GM12878 (cell line): ENCODE measurements around the gene PLIN3. TPM values are rescaled to one million over a fixed set of nuclear protein-coding genes. Genes with fewer than 3 reads are reported as not detected.
A peak's percentile ranks its signal among the peaks of the same experiment; 100 is the strongest.

Experiments used
- ATAC-seq: fragments of 200-7000 bp; cut with Tn5 transposase; 3 replicates; pipeline ENCODE4 v1.9.1; 2020; ENCODE audit warnings: mild to moderate bottlenecking, moderate library complexity
- BruUV-seq: library from RNA; stranded (reverse); fragments of 400-500 nt; replicated peaks from 2 replicates; lab custom pipeline; 2021; lab: Mats Ljungman, UMichigan
- CTCF ChIA-PET: fragments of 300-600 bp; sonication (Branson Sonifier 250); formaldehyde crosslinking; extraction: SDS; loops from one replicate; lab custom pipeline; 2021; ENCODE audit warnings: inconsistent platforms; lab: Yijun Ruan, JAX
- POLR2A ChIA-PET: fragments of 350-600 bp; formaldehyde crosslinking; extraction: SDS; loops from one replicate; lab custom pipeline; 2021; ENCODE audit warnings: inconsistent platforms; lab: Charles Lee
- RAD21 ChIA-PET: fragments of 300-600 bp; sonication (Branson Sonifier 250); formaldehyde crosslinking; loops from one replicate; lab custom pipeline; 2023; ENCODE audit warnings: antibody characterized with exemption; ENCODE audit not compliant: unreplicated experiment; lab: Charles Lee
- SMC1A ChIA-PET: fragments of 300-600 bp; sonication (Branson Sonifier 250); formaldehyde crosslinking; loops from one replicate; lab custom pipeline; 2023; ENCODE audit not compliant: unreplicated experiment, uncharacterized antibody; lab: Charles Lee
- DNase-seq: peaks from one replicate; pipeline ENCODE4 v3.0.0-alpha.2; 2011; ENCODE audit warnings: low read depth, low spot score
- FAIRE-seq: peaks from 3 replicates; lab custom pipeline; 2011; peaks lifted over from hg19 to GRCh38; lab: Jason Lieb, UNC
- H2AFZ ChIP-seq: 2 replicates; pipeline ENCODE4 v1.6.0; 2011; ENCODE audit warnings: low read depth, low read length, control low read depth; ENCODE audit not compliant: control insufficient read depth
- H3K27ac ChIP-seq: 2 replicates; pipeline ENCODE4 v1.5.1; 2011; ENCODE audit warnings: control low read depth; ENCODE audit not compliant: control insufficient read depth, insufficient read depth
- H3K27me3 ChIP-seq, 2 experiments: replicated peaks in 1 of 2; 2 replicates each; pipeline versions ENCODE4 v1.6.0 to v1.6.1; 2011; ENCODE audit warnings: low read length in 1 of 2; ENCODE audit not compliant: control insufficient read depth in 2 of 2, insufficient read depth in 2 of 2
- H3K36me3 ChIP-seq, 2 experiments: 2 replicates each; pipeline ENCODE4 v1.5.1; 2011; ENCODE audit warnings: low read length in 1 of 2; ENCODE audit not compliant: control insufficient read depth in 2 of 2, insufficient read depth in 2 of 2
- H3K4me1 ChIP-seq: 2 replicates; pipeline ENCODE4 v1.6.1; 2011; ENCODE audit warnings: mild to moderate bottlenecking, low read length, moderate library complexity, mixed read lengths; ENCODE audit not compliant: control insufficient read depth, insufficient read depth
- H3K4me2 ChIP-seq: 2 replicates; pipeline ENCODE4 v1.6.0; 2011; ENCODE audit warnings: control low read depth; ENCODE audit not compliant: control insufficient read depth, insufficient read depth
- H3K4me3 ChIP-seq: fragments of 200-600 bp; sonication (generic); 2 replicates; pipeline ENCODE4 v1.5.1; 2016
- H3K79me2 ChIP-seq: 2 replicates; pipeline ENCODE4 v1.6.0; 2011; ENCODE audit warnings: low read length; ENCODE audit not compliant: control insufficient read depth, insufficient read depth
- H3K9ac ChIP-seq: 2 replicates; pipeline ENCODE4 v1.8.0; 2011; ENCODE audit warnings: low read length, control low read depth, mixed read lengths; ENCODE audit not compliant: control insufficient read depth, insufficient read depth
- H3K9me3 ChIP-seq: replicated peaks from 3 replicates; pipeline ENCODE4 v1.5.1; 2011; ENCODE audit warnings: mild to moderate bottlenecking, low read length; ENCODE audit not compliant: control insufficient read depth, insufficient read depth
- H4K20me1 ChIP-seq: 2 replicates; pipeline ENCODE4 v1.6.0; 2011; ENCODE audit not compliant: control insufficient read depth, insufficient read depth
- BCL11A ChIP-seq: IDR thresholded peaks from 2 replicates; pipeline ENCODE4 v1.6.1; 2011; ENCODE audit warnings: low read depth, low read length
- BHLHE40 ChIP-seq, 2 experiments: fragments of 450-650 bp in 1 of 2; IDR thresholded peaks; 2 replicates each; pipeline ENCODE4 v1.6.1; 2011 to 2017; ENCODE audit warnings: low read depth in 2 of 2, borderline replicate concordance in 1 of 2, improper control_type of control experiment in 1 of 2, low read length in 1 of 2, mild to moderate bottlenecking in 1 of 2
- DPF2 ChIP-seq: fragments of 450-650 bp; IDR thresholded peaks from 2 replicates; pipeline ENCODE4 v1.6.1; 2017; ENCODE audit warnings: mild to moderate bottlenecking
- E2F4 ChIP-seq: IDR thresholded peaks from 2 replicates; pipeline ENCODE4 v1.6.1; 2012; ENCODE audit warnings: low read depth, low read length, improper control_type of control experiment
- EP300 ChIP-seq, 2 experiments: fragments of 150-350 bp in 1 of 2; IDR thresholded peaks; 2 replicates each; pipeline ENCODE4 v1.6.1; 2011 to 2012; ENCODE audit warnings: low read depth in 2 of 2, low read length in 2 of 2, borderline replicate concordance in 1 of 2, improper control_type of control experiment in 1 of 2, inconsistent platforms in 1 of 2; ENCODE audit not compliant: control insufficient read depth in 1 of 2
- FOXM1 ChIP-seq: IDR thresholded peaks from 2 replicates; pipeline ENCODE4 v1.6.1; 2012; ENCODE audit warnings: low read depth, mild to moderate bottlenecking, inconsistent platforms, low read length, moderate library complexity
- IKZF1 ChIP-seq: fragments of 450-650 bp; conservative IDR thresholded peaks from 2 replicates; pipeline ENCODE4 v1.6.1; 2017; ENCODE audit warnings: antibody characterized with exemption, mild to moderate bottlenecking
- MTA2 ChIP-seq: fragments of 450-650 bp; IDR thresholded peaks from 2 replicates; pipeline ENCODE4 v1.6.1; 2016; ENCODE audit warnings: low read depth, mild to moderate bottlenecking, moderate library complexity
- NBN ChIP-seq: fragments of 450-650 bp; IDR thresholded peaks from 2 replicates; pipeline ENCODE4 v1.6.1; 2016
- PKNOX1 ChIP-seq: fragments of 450-650 bp; IDR thresholded peaks from 2 replicates; pipeline ENCODE4 v1.6.1; 2016; ENCODE audit warnings: mild to moderate bottlenecking
- RELB ChIP-seq: fragments of 450-650 bp; IDR thresholded peaks from 2 replicates; pipeline ENCODE4 v1.6.1; 2017; ENCODE audit warnings: low read depth, mild to moderate bottlenecking, moderate library complexity
- RUNX3 ChIP-seq: IDR thresholded peaks from 2 replicates; pipeline ENCODE4 v1.6.1; 2012; ENCODE audit warnings: low read length, inconsistent platforms
- SMAD5 ChIP-seq: IDR thresholded peaks from 2 replicates; pipeline ENCODE4 v1.6.1; 2016; ENCODE audit warnings: antibody characterized with exemption, low read depth
- USF1 ChIP-seq: IDR thresholded peaks from 2 replicates; pipeline ENCODE4 v1.6.1; 2011; ENCODE audit warnings: borderline replicate concordance, low read depth, mild to moderate bottlenecking, moderate library complexity, mixed read lengths, low read length; ENCODE audit not compliant: insufficient read depth; ENCODE audit errors: extremely low read length
- ZNF24 ChIP-seq: fragments of 450-650 bp; IDR thresholded peaks from 2 replicates; pipeline ENCODE4 v1.6.1; 2017; ENCODE audit warnings: antibody characterized with exemption, mild to moderate bottlenecking
- WGBS: methylation state at CpG from one replicate; pipeline ENCODE4 v1.1.6; 2016; ENCODE audit warnings: low lambda C conversion rate; ENCODE audit not compliant: insufficient replicate concordance, insufficient coverage; ENCODE audit errors: missing lambda C conversion rate; 5-methylcytosine and 5-hydroxymethylcytosine counted together
- in situ Hi-C: fragments of 300-500 bp; cut with MboI; formaldehyde crosslinking; loops from 9 replicates; pipeline ENCODE4 v1.14.3; 2018; ENCODE audit warnings: mixed read lengths
- intact Hi-C: fragments of 100-400 bp; cut with micrococcal nuclease; formaldehyde crosslinking; loops from one replicate; pipeline ENCODE4 v1.14.2; 2022; ENCODE audit not compliant: unreplicated experiment
- polyA plus RNA-seq, 11 experiments: library from polyadenylated mRNA; depleted of rRNA in 4 of 11; unstranded in 6 of 11; stranded (reverse) in 5 of 11; fragments of >200 nt; fragmentation: Nextera tagmentation in 4 of 11; fragmentation: Illumina TruSeq in 1 of 11; extraction: Ambion mirVana in 4 of 11; extraction: Trizol in 1 of 11; gene quantifications; 1 replicate in 1 of 11; 2 replicates in 10 of 11; pipeline versions ENCODE4 v1.2.1 to v1.2.3, GENCODE V29; 2011 to 2016; ENCODE audit warnings: inconsistent platforms in 2 of 11, missing spikeins in 2 of 11, low read depth in 1 of 11
- total RNA-seq, 4 experiments: library from RNA; depleted of rRNA in 3 of 4; stranded (reverse); fragments of >200 nt in 3 of 4; fragmentation: Illumina TruSeq in 1 of 4; extraction: Trizol in 1 of 4; gene quantifications; 2 replicates each; pipeline versions ENCODE4 v1.2.1 to v1.2.3, GENCODE V29; 2013 to 2021
- TF ChIP-seq, protein P1 (sequence below): IDR thresholded peaks from 2 replicates; pipeline ENCODE4 v1.6.1; 2012; ENCODE audit warnings: low read length, inconsistent platforms
- TF ChIP-seq, protein P2 (sequence below): IDR thresholded peaks from 2 replicates; pipeline ENCODE4 v1.6.1; 2012; ENCODE audit warnings: low read depth, low read length, improper control_type of control experiment

PLIN3 gene
- total and polyA plus RNA-seq, 10 of the 15 experiments (the other 5 are each of a cell fraction or from before 2014, with no cell fraction given), result 7.7 to 71.4 (median 66.8) TPM

DNA sequence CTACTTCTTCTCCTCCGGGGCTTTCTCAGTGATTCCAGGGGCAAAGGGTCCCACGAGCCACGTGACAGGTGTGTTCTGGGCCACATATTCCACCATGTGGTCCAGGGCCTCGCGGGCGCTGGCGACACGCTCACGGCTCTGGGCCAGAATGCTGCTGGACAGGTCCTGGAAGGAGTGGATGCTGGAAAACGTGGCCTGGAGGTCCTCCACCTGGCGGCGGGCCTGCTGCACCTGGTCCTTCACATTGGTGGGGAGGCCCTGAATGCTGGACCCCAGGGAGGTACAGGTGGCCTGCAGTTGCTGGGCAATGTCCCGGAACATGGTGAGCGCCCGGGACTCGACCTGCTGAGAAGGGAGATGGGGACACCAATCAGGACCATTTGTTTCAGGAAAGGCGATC lies 28.3 kb downstream of the PLIN3 start (continued):
- TF ChIP-seq E2F4 (no peak), USF1 (no peak)

DNA sequence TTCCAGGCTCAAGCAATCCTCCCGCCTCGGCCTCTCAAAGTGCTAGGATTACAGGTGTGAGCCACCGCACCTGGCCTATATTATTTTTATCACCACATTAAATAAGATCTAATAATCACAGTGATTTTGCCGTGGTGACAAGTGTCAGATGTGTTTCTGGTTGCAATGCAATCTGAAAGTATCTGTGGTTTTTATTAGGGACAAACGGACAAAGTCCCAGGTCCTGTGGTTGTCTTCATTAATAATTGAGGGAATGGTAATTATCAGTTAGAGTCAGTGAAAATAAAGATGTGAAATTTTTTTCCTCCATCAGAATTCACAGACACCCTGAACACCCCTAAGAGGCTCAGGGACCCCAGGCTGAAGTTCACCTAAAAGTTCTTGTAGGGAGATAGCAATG lies 34.7 kb downstream of the PLIN3 start:
- DNase-seq (no peak), ATAC-seq (no peak), FAIRE-seq (no peak)
- Histone ChIP-seq H3K9ac (no peak overlapping the region), H3K9me3 (no peaks in the 10 kb centered on the region; the same call in 2 of the 3 replicates), H2AFZ (no peak overlapping the region), H3K27me3 (no peaks in the 10 kb centered on the region), H3K4me2 (no peak overlapping the region), H3K27ac (no peak overlapping the region), H3K4me1 (peaks cover 7% of the 10 kb centered on the region; the same call in 1 of the 2 replicates), H4K20me1 (peaks cover 3% of the 10 kb centered on the region; the same call in 1 of the 2 replicates), H3K36me3 (peaks cover 0 to 4% of the 10 kb centered on the region in 2 experiments; a peak in 2 of 4 replicates), H3K79me2 (peaks cover 37% of the 10 kb centered on the region), H3K4me3 (no peak overlapping the region)
- BruUV-seq, result no TSS peak
- POLR2A ChIA-PET, result no interaction called here
- CTCF ChIA-PET, result interaction anchor here (10.6 kb wide), 1 partner anchor 21 kb away, joined by 148 read pairs; no protein-coding TSS in a partner anchor
- 70% methylated on average over 5 of the region's 5 CpGs for WGBS
- RAD21 ChIA-PET, result no interaction called here
- intact Hi-C loops, result no loop called here
- in situ Hi-C loops, result no loop called here
- SMC1A ChIA-PET, result no interaction called here
- TF ChIP-seq BHLHE40 (IDR thresholded peaks at IDR 0.05; ENCODE audit: borderline replicate concordance in 1 of 2, low read depth in 2 of 2, low read length in 1 of 2), result 0 out of 4 replicates have a peak, but pooled peaks of 1 of the 2 experiments have one; percentile 14
- TF ChIP-seq ZNF24, result no peak
- TF ChIP-seq, protein P1, sequence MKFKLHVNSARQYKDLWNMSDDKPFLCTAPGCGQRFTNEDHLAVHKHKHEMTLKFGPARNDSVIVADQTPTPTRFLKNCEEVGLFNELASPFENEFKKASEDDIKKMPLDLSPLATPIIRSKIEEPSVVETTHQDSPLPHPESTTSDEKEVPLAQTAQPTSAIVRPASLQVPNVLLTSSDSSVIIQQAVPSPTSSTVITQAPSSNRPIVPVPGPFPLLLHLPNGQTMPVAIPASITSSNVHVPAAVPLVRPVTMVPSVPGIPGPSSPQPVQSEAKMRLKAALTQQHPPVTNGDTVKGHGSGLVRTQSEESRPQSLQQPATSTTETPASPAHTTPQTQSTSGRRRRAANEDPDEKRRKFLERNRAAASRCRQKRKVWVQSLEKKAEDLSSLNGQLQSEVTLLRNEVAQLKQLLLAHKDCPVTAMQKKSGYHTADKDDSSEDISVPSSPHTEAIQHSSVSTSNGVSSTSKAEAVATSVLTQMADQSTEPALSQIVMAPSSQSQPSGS, result no peak
- TF ChIP-seq RUNX3, result peak; percentile 44
- TF ChIP-seq FOXM1, result no peak
- TF ChIP-seq EP300 (IDR thresholded peaks at IDR 0.05; ENCODE audit: borderline replicate concordance in 1 of 2, control insufficient read depth in 1 of 2, low read depth in 2 of 2, low read length in 2 of 2), result peak in 1 of 2 experiments; percentile 14; a peak in 1 of 4 replicates
- no peak for TF ChIP-seq BCL11A
- peak; percentile 27; the same call in 1 of the 2 replicates for TF ChIP-seq RELB
- peak; percentile 81 for TF ChIP-seq MTA2
- TF ChIP-seq DPF2, result 0 out of 2 replicates have a peak, but pooled peaks have one; percentile 50
- TF ChIP-seq NBN, result no peak
- TF ChIP-seq IKZF1, result peak; percentile 77
- TF ChIP-seq PKNOX1, result no peak
- no peak for TF ChIP-seq SMAD5
- TF ChIP-seq, protein P2, sequence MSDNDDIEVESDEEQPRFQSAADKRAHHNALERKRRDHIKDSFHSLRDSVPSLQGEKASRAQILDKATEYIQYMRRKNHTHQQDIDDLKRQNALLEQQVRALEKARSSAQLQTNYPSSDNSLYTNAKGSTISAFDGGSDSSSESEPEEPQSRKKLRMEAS, result no peak
